Measurements from ENCODE around the gene PRELID2. TPM values are rescaled to one million over a fixed set of nuclear protein-coding genes. Genes with fewer than 3 reads are reported as not detected.
"Not testable (repeated sequence)": the region's sequence is repeated elsewhere in the genome, so short reads cannot be mapped to it uniquely, and the experiment has no call there.

PRELID2 gene
- 0.80 TPM for polyA plus RNA-seq (2012; ENCODE audit: low read depth, missing spikeins)

DNA sequence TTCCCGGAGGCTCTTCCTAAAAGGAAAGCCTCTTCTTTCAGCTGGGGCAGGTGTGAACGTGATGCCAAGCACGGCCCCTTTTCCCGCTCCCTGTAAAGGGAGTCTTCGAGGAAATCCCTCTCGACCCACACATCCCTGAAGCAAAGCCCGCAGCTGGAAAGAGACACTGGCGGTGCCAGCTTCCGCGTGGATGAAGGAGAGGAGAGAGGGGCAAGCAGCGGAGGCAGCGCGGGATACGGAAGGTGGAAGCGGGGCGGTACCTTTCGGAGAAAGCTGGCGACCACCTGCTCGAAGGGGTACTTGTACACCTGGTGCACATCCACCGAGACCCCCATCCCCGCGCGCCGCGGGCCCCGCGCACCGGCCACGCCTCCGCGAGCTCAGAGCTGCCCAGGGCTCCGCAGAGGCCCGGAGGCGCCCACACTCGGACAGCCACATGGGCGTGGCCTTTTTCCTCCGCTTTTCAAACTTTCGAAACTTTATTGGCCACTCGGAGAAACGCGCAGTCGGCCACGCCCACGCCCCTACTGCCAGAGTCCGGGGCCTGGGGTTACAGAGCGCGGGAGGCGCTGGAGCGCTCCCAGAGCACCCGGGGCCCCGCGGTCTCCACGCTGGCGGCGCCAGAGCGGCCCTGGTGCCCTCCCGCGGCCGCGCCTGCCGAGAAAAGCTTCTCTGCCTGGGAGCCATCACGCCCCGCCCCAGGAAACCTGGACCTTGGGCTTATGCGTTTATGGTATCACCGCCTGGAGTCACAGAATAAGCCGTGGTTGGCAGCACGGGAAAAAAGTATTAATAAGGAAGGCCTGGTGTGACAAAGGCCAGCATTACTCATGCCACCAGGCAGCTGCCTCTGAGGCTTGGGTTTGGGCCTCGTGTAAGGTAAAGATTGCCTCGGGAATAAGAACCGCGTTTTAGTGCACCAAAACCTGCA, at the start of gene PRELID2:
PRELID2 (minus strand) TSS at position 426 of the 931 bp plus-strand sequence; CDS start at position 335, 91 bp downstream.
- FAIRE-seq (no peak), DNase-seq (ENCODE audit: insufficient read length, low spot score) (peak; percentile 39)
- no peak for TF ChIP-seq POLR2A (IDR thresholded peaks at IDR 0.05; ENCODE audit: low read depth, low read length)
- TF ChIP-seq SPI1 (IDR thresholded peaks at IDR 0.05; ENCODE audit: low read depth, low read length) = no peak
- no peak for TF ChIP-seq TAF1 (IDR thresholded peaks at IDR 0.05; ENCODE audit: low read depth, low read length)
- no peak for TF ChIP-seq POU2F2 (IDR thresholded peaks at IDR 0.05; ENCODE audit: low read depth, low read length)
- TF ChIP-seq POLR2AphosphoS5 (IDR thresholded peaks at IDR 0.05; ENCODE audit: low read depth, low read length) = no peak
- TF ChIP-seq PAX5 (IDR thresholded peaks at IDR 0.05; ENCODE audit: insufficient read depth, low read length, severe bottlenecking) = no peak

GRCh38 chr5:145874765-145875164, 39.6 kb upstream of the PRELID2 start:
- TF ChIP-seq POU2F2 (IDR thresholded peaks at IDR 0.05; ENCODE audit: low read depth, low read length) = no peak
- TF ChIP-seq PAX5 (IDR thresholded peaks at IDR 0.05; ENCODE audit: insufficient read depth, low read length, severe bottlenecking) = no peak
- TF ChIP-seq SPI1 (IDR thresholded peaks at IDR 0.05; ENCODE audit: low read depth, low read length) = no peak
- no peak for TF ChIP-seq TAF1 (IDR thresholded peaks at IDR 0.05; ENCODE audit: low read depth, low read length)
- TF ChIP-seq POLR2A (IDR thresholded peaks at IDR 0.05; ENCODE audit: low read depth, low read length) = no peak
- TF ChIP-seq POLR2AphosphoS5 (IDR thresholded peaks at IDR 0.05; ENCODE audit: low read depth, low read length) = no peak
- no peak for FAIRE-seq
- DNase-seq (ENCODE audit: insufficient read length, low spot score) = no peak

GRCh38 chr5:145872914-145873313, 37.8 kb upstream of the PRELID2 start, which contains the start of gene GRXCR2:
Gene GRXCR2 (minus strand): TSS chr5:145873014. CDS start chr5:145872968, 46 bp downstream.
- FAIRE-seq (no peak), DNase-seq (ENCODE audit: insufficient read length, low spot score) (no peak)
- TF ChIP-seq POU2F2 (IDR thresholded peaks at IDR 0.05; ENCODE audit: low read depth, low read length) = no peak

GRCh38 chr5:145872486-145872885, 37.3 kb upstream of the PRELID2 start:
- TF ChIP-seq TAF1 (IDR thresholded peaks at IDR 0.05; ENCODE audit: low read depth, low read length) (no peak), SPI1 (IDR thresholded peaks at IDR 0.05; ENCODE audit: low read depth, low read length) (no peak), POLR2A (IDR thresholded peaks at IDR 0.05; ENCODE audit: low read depth, low read length) (no peak), PAX5 (IDR thresholded peaks at IDR 0.05; ENCODE audit: insufficient read depth, low read length, severe bottlenecking) (no peak), POLR2AphosphoS5 (IDR thresholded peaks at IDR 0.05; ENCODE audit: low read depth, low read length) (no peak), POU2F2 (IDR thresholded peaks at IDR 0.05; ENCODE audit: low read depth, low read length) (no peak)
- FAIRE-seq (no peak), DNase-seq (ENCODE audit: insufficient read length, low spot score) (no peak)

DNA sequence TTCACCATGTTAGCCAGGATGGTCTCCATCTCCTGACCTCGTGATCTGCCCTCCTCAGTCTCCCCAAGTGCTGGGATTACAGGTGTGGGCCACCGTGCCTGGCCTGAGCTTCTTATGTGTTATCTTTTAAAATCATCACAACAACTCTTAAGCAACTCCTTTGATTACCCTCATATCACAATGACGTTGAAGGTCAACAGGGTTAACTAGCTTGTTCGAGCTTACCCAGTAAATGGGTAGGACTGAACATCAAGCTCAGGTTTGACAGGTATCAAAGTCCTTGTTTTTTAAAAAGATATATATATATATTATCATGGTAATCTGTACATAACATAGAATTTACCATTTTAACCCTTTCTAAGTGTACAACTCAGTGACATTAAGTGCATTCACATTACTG, 34.6 kb upstream of the PRELID2 start:
- DNase-seq (ENCODE audit: insufficient read length, low spot score) (no peak), FAIRE-seq (no peak)
- no peak for TF ChIP-seq POLR2A (IDR thresholded peaks at IDR 0.05; ENCODE audit: low read depth, low read length)
- no peak for TF ChIP-seq POU2F2 (IDR thresholded peaks at IDR 0.05; ENCODE audit: low read depth, low read length)
- no peak for TF ChIP-seq POLR2AphosphoS5 (IDR thresholded peaks at IDR 0.05; ENCODE audit: low read depth, low read length)
- TF ChIP-seq PAX5 (IDR thresholded peaks at IDR 0.05; ENCODE audit: insufficient read depth, low read length, severe bottlenecking) = no peak
- no peak for TF ChIP-seq TAF1 (IDR thresholded peaks at IDR 0.05; ENCODE audit: low read depth, low read length)

- TF ChIP-seq TAF1 (IDR thresholded peaks at IDR 0.05; ENCODE audit: low read depth, low read length) = no peak
- DNase-seq (ENCODE audit: insufficient read length, low spot score) = no peak
- no peak for FAIRE-seq
Measured at GRCh38 chr5:145867806-145868205, 32.7 kb upstream of the PRELID2 start.

- DNase-seq (ENCODE audit: insufficient read length, low spot score); FAIRE-seq: not testable (repeated sequence)
Measured at GRCh38 chr5:145864432-145864831, 29.3 kb upstream of the PRELID2 start.

GRCh38 chr5:145863003-145863402, 27.9 kb upstream of the PRELID2 start:
- FAIRE-seq (no peak), DNase-seq (ENCODE audit: insufficient read length, low spot score) (no peak)
- no peak for TF ChIP-seq PAX5 (IDR thresholded peaks at IDR 0.05; ENCODE audit: insufficient read depth, low read length, severe bottlenecking)
- no peak for TF ChIP-seq POLR2A (IDR thresholded peaks at IDR 0.05; ENCODE audit: low read depth, low read length)
- no peak for TF ChIP-seq POLR2AphosphoS5 (IDR thresholded peaks at IDR 0.05; ENCODE audit: low read depth, low read length)
- TF ChIP-seq TAF1 (IDR thresholded peaks at IDR 0.05; ENCODE audit: low read depth, low read length) = no peak
- no peak for TF ChIP-seq SPI1 (IDR thresholded peaks at IDR 0.05; ENCODE audit: low read depth, low read length)
- TF ChIP-seq POU2F2 (IDR thresholded peaks at IDR 0.05; ENCODE audit: low read depth, low read length) = no peak

DNA sequence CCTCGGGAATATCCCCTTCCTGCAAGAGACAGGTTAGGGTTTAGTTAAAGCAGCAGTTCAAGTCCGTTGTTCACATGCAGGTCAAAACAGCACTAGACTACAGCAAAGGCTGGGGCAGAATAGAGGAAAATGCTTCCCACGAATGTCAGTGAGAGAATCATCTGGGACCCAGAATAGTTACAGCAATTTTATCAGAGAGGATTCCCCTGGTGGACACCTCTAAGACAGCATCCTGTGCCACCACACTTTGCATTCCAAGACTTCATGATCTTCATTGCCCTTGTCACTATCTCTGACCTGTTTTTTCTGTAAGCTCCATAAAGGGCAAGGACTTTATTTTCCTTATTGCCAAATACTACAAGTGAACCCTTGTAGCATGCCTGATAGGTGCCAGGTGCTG, 24.8 kb upstream of the PRELID2 start:
- no peak for DNase-seq (ENCODE audit: insufficient read length, low spot score)
- TF ChIP-seq POLR2A (IDR thresholded peaks at IDR 0.05; ENCODE audit: low read depth, low read length) (no peak), SPI1 (IDR thresholded peaks at IDR 0.05; ENCODE audit: low read depth, low read length) (no peak)

DNA sequence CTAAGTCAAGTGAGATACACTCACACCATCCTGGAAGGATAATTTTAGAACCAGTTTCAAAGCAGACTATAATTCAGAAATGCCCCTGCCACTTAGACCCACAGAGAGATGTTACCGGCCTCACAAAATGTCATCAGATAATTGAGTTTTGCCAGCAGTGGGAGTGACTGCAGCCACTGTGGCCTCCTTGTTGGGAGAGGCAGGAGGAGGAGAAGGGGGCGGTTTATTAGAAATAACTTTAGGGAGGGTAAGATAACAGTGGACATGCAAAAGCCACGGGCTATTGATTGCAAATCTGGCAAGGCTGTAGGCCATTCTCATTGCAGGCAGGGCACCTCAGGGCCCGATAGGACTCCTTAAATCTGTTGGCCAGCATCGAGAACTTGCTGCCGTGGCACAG, 24.3 kb upstream of the PRELID2 start:
- no peak for FAIRE-seq
- DNase-seq (ENCODE audit: insufficient read length, low spot score) = no peak
- TF ChIP-seq SPI1 (IDR thresholded peaks at IDR 0.05; ENCODE audit: low read depth, low read length) (no peak), POU2F2 (IDR thresholded peaks at IDR 0.05; ENCODE audit: low read depth, low read length) (no peak), PAX5 (IDR thresholded peaks at IDR 0.05; ENCODE audit: insufficient read depth, low read length, severe bottlenecking) (no peak), POLR2A (IDR thresholded peaks at IDR 0.05; ENCODE audit: low read depth, low read length) (no peak), TAF1 (IDR thresholded peaks at IDR 0.05; ENCODE audit: low read depth, low read length) (no peak), POLR2AphosphoS5 (IDR thresholded peaks at IDR 0.05; ENCODE audit: low read depth, low read length) (no peak)

More for the DNA sequence above, 24.8 kb upstream of the PRELID2 start:
- FAIRE-seq = no peak
